ENCODE data around the gene PSME3IP1. TPM values are rescaled to one million over a fixed set of nuclear protein-coding genes. Genes with fewer than 3 reads are reported as not detected.

The PSME3IP1 gene
- total RNA-seq, 1 donor from 2014 or later, result 62.9 TPM

GRCh38 chr16:57223057-57223456, 37.2 kb upstream of the PSME3IP1 start:
- peaks cover 17% of the 10 kb centered on the region for H3K36me3 ChIP-seq (ENCODE audit: control insufficient read depth, insufficient read depth, low read length)
- DNase-seq (ENCODE audit: low read depth) (no peak), FAIRE-seq (no peak)
- no peaks in the 10 kb centered on the region for H3K27me3 ChIP-seq (ENCODE audit: control insufficient read depth, insufficient read depth, low read length)
- no peak for TF ChIP-seq CTCF (IDR thresholded peaks at IDR 0.05; ENCODE audit: insufficient read depth, low read length, severe bottlenecking)
- H3K4me3 ChIP-seq (ENCODE audit: low read depth, low read length), result no peak overlapping the region

GRCh38 chr16:57216968-57217367, 31.1 kb upstream of the PSME3IP1 start:
- DNase-seq (ENCODE audit: low read depth) (no peak), FAIRE-seq (no peak)
- Histone ChIP-seq H3K36me3 (ENCODE audit: control insufficient read depth, insufficient read depth, low read length) (peaks cover 24% of the 10 kb centered on the region), H3K27me3 (ENCODE audit: control insufficient read depth, insufficient read depth, low read length) (no peaks in the 10 kb centered on the region), H3K4me3 (ENCODE audit: low read depth, low read length) (no peak overlapping the region)
- no peak for TF ChIP-seq CTCF (IDR thresholded peaks at IDR 0.05; ENCODE audit: insufficient read depth, low read length, severe bottlenecking)

- no peak for TF ChIP-seq CTCF (IDR thresholded peaks at IDR 0.05; ENCODE audit: insufficient read depth, low read length, severe bottlenecking)
- FAIRE-seq (no peak), DNase-seq (ENCODE audit: low read depth) (peak; percentile 95)
- Histone ChIP-seq H3K36me3 (ENCODE audit: control insufficient read depth, insufficient read depth, low read length) (peaks cover 19% of the 10 kb centered on the region), H3K4me3 (ENCODE audit: low read depth, low read length) (no peak overlapping the region), H3K27me3 (ENCODE audit: control insufficient read depth, insufficient read depth, low read length) (no peaks in the 10 kb centered on the region)
Observed at GRCh38 chr16:57213462-57213861, 27.6 kb upstream of the PSME3IP1 start.

GRCh38 chr16:57209780-57210179, 23.9 kb upstream of the PSME3IP1 start:
- no peaks in the 10 kb centered on the region for H3K27me3 ChIP-seq (ENCODE audit: control insufficient read depth, insufficient read depth, low read length)
- peaks cover 11% of the 10 kb centered on the region for H3K36me3 ChIP-seq (ENCODE audit: control insufficient read depth, insufficient read depth, low read length)
- FAIRE-seq, result no peak
- no peak for DNase-seq (ENCODE audit: low read depth)
- TF ChIP-seq CTCF (IDR thresholded peaks at IDR 0.05; ENCODE audit: insufficient read depth, low read length, severe bottlenecking), result no peak
- no peak overlapping the region for H3K4me3 ChIP-seq (ENCODE audit: low read depth, low read length)

- TF ChIP-seq CTCF (IDR thresholded peaks at IDR 0.05; ENCODE audit: insufficient read depth, low read length, severe bottlenecking), result no peak
- DNase-seq (ENCODE audit: low read depth) (no peak), FAIRE-seq (no peak)
- Histone ChIP-seq H3K4me3 (ENCODE audit: low read depth, low read length) (no peak overlapping the region), H3K27me3 (ENCODE audit: control insufficient read depth, insufficient read depth, low read length) (no peaks in the 10 kb centered on the region), H3K36me3 (ENCODE audit: control insufficient read depth, insufficient read depth, low read length) (peaks cover 8% of the 10 kb centered on the region)
Observed at GRCh38 chr16:57208926-57209325, 23.1 kb upstream of the PSME3IP1 start.

GRCh38 chr16:57204675-57205074, 18.8 kb upstream of the PSME3IP1 start:
- no peak overlapping the region for H3K4me3 ChIP-seq (ENCODE audit: low read depth, low read length)
- no peaks in the 10 kb centered on the region for H3K27me3 ChIP-seq (ENCODE audit: control insufficient read depth, insufficient read depth, low read length)
- FAIRE-seq (no peak), DNase-seq (ENCODE audit: low read depth) (no peak)
- no peak for TF ChIP-seq CTCF (IDR thresholded peaks at IDR 0.05; ENCODE audit: insufficient read depth, low read length, severe bottlenecking)
- peaks cover 5% of the 10 kb centered on the region for H3K36me3 ChIP-seq (ENCODE audit: control insufficient read depth, insufficient read depth, low read length)

All from bronchial epithelial cell (primary cell).